ENCODE data around the gene NR1H3. TPM values are rescaled to one million over a fixed set of nuclear protein-coding genes. Genes with fewer than 3 reads are reported as not detected.

The NR1H3 gene
- total and polyA plus RNA-seq, 4 donors = 52.8 to 57.3 (median 55.6) TPM

GRCh38 chr11:47305734-47306483, 48.1 kb downstream of the NR1H3 start:
- TF ChIP-seq ATF3 (IDR thresholded peaks at IDR 0.05) = no peak
- TF ChIP-seq ZBTB33 (IDR thresholded peaks at IDR 0.05) = no peak
- no peak for TF ChIP-seq EGR1 (IDR thresholded peaks at IDR 0.05; ENCODE audit: low read depth in 2 of 2)
- TF ChIP-seq HNF4G (IDR thresholded peaks at IDR 0.05) = no peak
- Histone ChIP-seq H3K4me3 (ENCODE audit: low read depth in 1 of 3, low read length in 3 of 3) (no peak overlapping the region), H3K27ac (ENCODE audit: low read depth in 1 of 2, low read length in 2 of 2) (no peak overlapping the region), H3K36me3 (ENCODE audit: control insufficient read depth in 4 of 4, insufficient read depth in 3 of 4, low read depth in 1 of 4, low read length in 3 of 4) (peaks cover 8 to 57% (median 39%) of the 10 kb centered on the region in 4 donors), H3K9ac (ENCODE audit: low read depth in 1 of 2, low read length in 2 of 2) (no peak overlapping the region), H3K4me1 (ENCODE audit: control insufficient read depth in 4 of 4, insufficient read depth in 4 of 4, low read length in 3 of 4) (peaks cover 0 to 14% (median 10%) of the 10 kb centered on the region in 4 donors), H3K9me3 (ENCODE audit: control insufficient read depth in 4 of 4, low read length in 3 of 4) (no peaks in the 10 kb centered on the region), H3K27me3 (ENCODE audit: control insufficient read depth in 4 of 4, insufficient read depth in 4 of 4, low read length in 3 of 4) (no peaks in the 10 kb centered on the region)
- 90% methylated on average over 3 of the region's 3 CpGs for WGBS
- DNase-seq (ENCODE audit: low spot score) = no peak

GRCh38 chr11:47306484-47306844, 48.7 kb downstream of the NR1H3 start:
- no peak for DNase-seq (ENCODE audit: low spot score)
- H3K4me1 ChIP-seq (ENCODE audit: control insufficient read depth in 4 of 4, insufficient read depth in 4 of 4, low read length in 3 of 4) = peaks cover 0 to 14% (median 10%) of the 10 kb centered on the region in 4 donors
- TF ChIP-seq EGR1 (IDR thresholded peaks at IDR 0.05; ENCODE audit: low read depth in 2 of 2) = no peak
- no peak for TF ChIP-seq SP1 (IDR thresholded peaks at IDR 0.05)
- TF ChIP-seq HNF4A (conservative IDR thresholded peaks at IDR 0.05) = no peak
- TF ChIP-seq FOXA1 (IDR thresholded peaks at IDR 0.05) = no peak
- no peak for TF ChIP-seq CTCF (IDR thresholded peaks at IDR 0.05; ENCODE audit: low read depth, low read length, missing input control)
- peaks cover 8 to 60% (median 43%) of the 10 kb centered on the region in 4 donors for H3K36me3 ChIP-seq (ENCODE audit: control insufficient read depth in 4 of 4, insufficient read depth in 3 of 4, low read depth in 1 of 4, low read length in 3 of 4)
- H3K27ac ChIP-seq (ENCODE audit: low read depth in 1 of 2, low read length in 2 of 2) = no peak overlapping the region
- no peaks in the 10 kb centered on the region for H3K27me3 ChIP-seq (ENCODE audit: control insufficient read depth in 4 of 4, insufficient read depth in 4 of 4, low read length in 3 of 4)
- H3K9me3 ChIP-seq (ENCODE audit: control insufficient read depth in 4 of 4, low read length in 3 of 4) = no peaks in the 10 kb centered on the region
- H3K4me3 ChIP-seq (ENCODE audit: low read depth in 1 of 3, low read length in 3 of 3) = no peak overlapping the region
- no peak overlapping the region for H3K9ac ChIP-seq (ENCODE audit: low read depth in 1 of 2, low read length in 2 of 2)
- 96% methylated on average over 1 of the region's 1 CpG for WGBS

- H3K27me3 ChIP-seq (ENCODE audit: control insufficient read depth in 4 of 4, insufficient read depth in 4 of 4, low read length in 3 of 4) = no peaks in the 10 kb centered on the region
- H3K27ac ChIP-seq (ENCODE audit: low read depth in 1 of 2, low read length in 2 of 2) = no peak overlapping the region
- H3K4me1 ChIP-seq (ENCODE audit: control insufficient read depth in 4 of 4, insufficient read depth in 4 of 4, low read length in 3 of 4) = peaks cover 0 to 14% (median 10%) of the 10 kb centered on the region in 4 donors
- DNase-seq (ENCODE audit: low spot score) = no peak
- no peak overlapping the region for H3K4me3 ChIP-seq (ENCODE audit: low read depth in 1 of 3, low read length in 3 of 3)
- H3K9ac ChIP-seq (ENCODE audit: low read depth in 1 of 2, low read length in 2 of 2) = no peak overlapping the region
- H3K36me3 ChIP-seq (ENCODE audit: control insufficient read depth in 4 of 4, insufficient read depth in 3 of 4, low read depth in 1 of 4, low read length in 3 of 4) = peaks cover 8 to 65% (median 41%) of the 10 kb centered on the region in 4 donors
- H3K9me3 ChIP-seq (ENCODE audit: control insufficient read depth in 4 of 4, low read length in 3 of 4) = no peaks in the 10 kb centered on the region
- WGBS = 71% methylated on average over 6 of the region's 6 CpGs
- no peak for TF ChIP-seq ZBTB33 (IDR thresholded peaks at IDR 0.05)
- no peak for TF ChIP-seq FOXA1 (IDR thresholded peaks at IDR 0.05)
- no peak for TF ChIP-seq HNF4G (IDR thresholded peaks at IDR 0.05)
- no peak for TF ChIP-seq EGR1 (IDR thresholded peaks at IDR 0.05; ENCODE audit: low read depth in 2 of 2)
- no peak for TF ChIP-seq ATF3 (IDR thresholded peaks at IDR 0.05)
- peak; percentile 18 for TF ChIP-seq SP1 (IDR thresholded peaks at IDR 0.05)
- TF ChIP-seq GABPA (IDR thresholded peaks at IDR 0.05 in 1 of 2, conservative IDR thresholded peaks at IDR 0.05 in 1 of 2) = no peak
- no peak for TF ChIP-seq REST (IDR thresholded peaks at IDR 0.05)
- no peak for TF ChIP-seq JUND (IDR thresholded peaks at IDR 0.05)
- TF ChIP-seq HNF4A (conservative IDR thresholded peaks at IDR 0.05) = peak; percentile 46 to 58
- no peak for TF ChIP-seq MAX (IDR thresholded peaks at IDR 0.05)
- TF ChIP-seq FOXA2 (IDR thresholded peaks at IDR 0.05) = no peak
Measured at GRCh38 chr11:47308050-47308823, 50.4 kb downstream of the NR1H3 start.

Measured in liver (tissue), 9 donors.